ENCODE measurements around the gene COQ8B. TPM values are rescaled to one million over a fixed set of nuclear protein-coding genes. Genes with fewer than 3 reads are reported as not detected.

COQ8B gene
- total RNA-seq, 2 experiments from 2014 or later: 23.2 to 24.0 TPM

DNA sequence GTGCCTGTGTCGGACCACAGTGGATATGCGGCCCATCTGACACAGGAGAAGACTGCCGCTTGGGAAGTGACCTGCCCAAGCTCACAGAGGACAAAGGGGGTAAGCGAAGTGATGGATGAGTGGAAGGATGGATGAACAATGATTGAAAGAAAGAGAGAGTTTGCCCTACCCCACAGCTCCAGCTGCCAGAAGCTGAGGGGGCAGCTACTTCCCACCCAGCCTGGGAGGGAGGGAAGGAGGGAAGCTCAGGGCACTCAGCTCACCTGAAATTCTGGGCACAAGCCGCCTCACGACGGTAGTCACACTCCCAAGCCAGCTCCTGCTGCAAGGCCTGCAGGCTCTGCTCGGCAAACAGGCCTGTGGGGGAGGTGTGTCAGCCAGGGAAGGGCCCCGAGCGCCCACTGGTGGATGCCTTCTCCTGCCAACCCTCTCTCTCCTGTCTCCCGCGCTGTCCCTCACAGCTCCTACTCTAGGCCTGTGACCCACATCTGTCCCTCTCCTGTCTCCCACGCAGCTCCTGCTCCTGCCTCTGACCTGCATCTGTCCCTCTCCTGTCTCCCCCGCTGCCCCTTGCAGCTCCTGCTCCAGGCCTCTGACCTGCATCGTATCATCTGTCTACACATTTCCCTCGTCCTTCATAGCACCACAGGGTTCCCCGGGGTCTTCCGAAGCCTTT, 14.2 kb downstream of the COQ8B start:
- no peaks in the 10 kb centered on the region for H3K4me1 Mint-ChIP-seq (ENCODE audit: low read depth)
- intact Hi-C loops (cut with micrococcal nuclease): no loop called here
- H3K27ac Mint-ChIP-seq: no peak overlapping the region
- CTCF ChIA-PET: no interaction called here
- no peaks in the 10 kb centered on the region for H3K9me3 Mint-ChIP-seq
- no peaks in the 10 kb centered on the region for H3K27me3 Mint-ChIP-seq
- TF ChIP-seq CTCF (IDR thresholded peaks at IDR 0.05): no peak
- peaks cover 22% of the 10 kb centered on the region for H3K36me3 Mint-ChIP-seq (ENCODE audit: low read depth)
- DNase-seq (no peak), ATAC-seq (no peak)
- H3K4me3 Mint-ChIP-seq: no peak overlapping the region
- POLR2A ChIA-PET: interaction anchor here (0.7 to 2.4 kb wide), 2 partner anchors 11 to 41 kb away, joined by 3 to 9 read pairs; no protein-coding TSS in a partner anchor

GRCh38 chr19:40701758-40702157, 14.9 kb downstream of the COQ8B start:
- Mint-ChIP-seq H3K9me3 (no peaks in the 10 kb centered on the region), H3K27ac (no peak overlapping the region), H3K36me3 (ENCODE audit: low read depth) (peaks cover 18% of the 10 kb centered on the region), H3K27me3 (no peaks in the 10 kb centered on the region), H3K4me1 (ENCODE audit: low read depth) (no peaks in the 10 kb centered on the region), H3K4me3 (no peak overlapping the region)
- DNase-seq (no peak), ATAC-seq (no peak)
- intact Hi-C loops (cut with micrococcal nuclease): no loop called here
- ChIA-PET POLR2A (interaction anchor here (0.7 to 2.4 kb wide), 2 partner anchors 10 to 42 kb away, joined by 3 to 9 read pairs; no protein-coding TSS in a partner anchor), CTCF (no interaction called here)
- no peak for TF ChIP-seq CTCF (IDR thresholded peaks at IDR 0.05)

DNA sequence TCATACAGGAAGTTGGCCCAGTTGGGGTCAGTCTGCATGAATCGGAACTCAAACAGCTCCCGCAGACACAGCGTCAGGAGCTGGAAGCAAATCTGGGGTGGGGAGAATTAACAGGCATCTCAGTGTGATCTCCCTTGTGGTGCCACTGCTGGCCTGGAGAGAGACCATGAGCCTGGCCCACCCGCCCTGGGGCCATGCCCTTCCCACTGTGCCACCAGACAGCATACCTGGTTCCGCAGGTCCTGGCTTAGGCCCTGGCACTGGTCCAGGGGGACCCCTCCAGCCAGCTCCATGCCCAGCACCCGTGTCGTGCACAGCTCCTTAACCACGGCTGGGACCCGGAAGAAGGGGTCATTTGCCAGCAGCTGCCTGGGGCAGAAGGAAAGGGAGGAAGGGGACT, 16.6 kb downstream of the COQ8B start:
- ChIA-PET CTCF (interaction anchor here (0.6 to 0.8 kb wide), 2 partner anchors 38 to 50 kb away, joined by 3 read pairs; partner anchors contain the start of gene ACTMAP), POLR2A (interaction anchor here (1.0 kb wide), 1 partner anchor 9 kb away, joined by 5 read pairs; the partner anchor contains the start of gene NUMBL)
- Mint-ChIP-seq H3K4me3 (no peak overlapping the region), H3K27ac (no peak overlapping the region), H3K27me3 (no peaks in the 10 kb centered on the region), H3K4me1 (ENCODE audit: low read depth) (no peaks in the 10 kb centered on the region), H3K9me3 (no peaks in the 10 kb centered on the region), H3K36me3 (ENCODE audit: low read depth) (peaks cover 14% of the 10 kb centered on the region)
- TF ChIP-seq CTCF (IDR thresholded peaks at IDR 0.05): no peak
- ATAC-seq (no peak), DNase-seq (no peak)
- intact Hi-C loops (cut with micrococcal nuclease): no loop called here

- H3K27me3 Mint-ChIP-seq: no peaks in the 10 kb centered on the region
- POLR2A ChIA-PET: no interaction called here
- DNase-seq (no peak), ATAC-seq (no peak)
- H3K9me3 Mint-ChIP-seq: no peaks in the 10 kb centered on the region
- H3K4me3 Mint-ChIP-seq: no peak overlapping the region
- no peak for TF ChIP-seq CTCF (IDR thresholded peaks at IDR 0.05)
- no peak overlapping the region for H3K27ac Mint-ChIP-seq
- CTCF ChIA-PET: interaction anchor here (1.2 kb wide), 1 partner anchor 34 kb away, joined by 3 read pairs; no protein-coding TSS in a partner anchor
- peaks cover under 1% of the 10 kb centered on the region for H3K36me3 Mint-ChIP-seq (ENCODE audit: low read depth)
- intact Hi-C loops (cut with micrococcal nuclease): no loop called here
- peaks cover 2% of the 10 kb centered on the region for H3K4me1 Mint-ChIP-seq (ENCODE audit: low read depth)
Observed at GRCh38 chr19:40697007-40697406, 19.7 kb downstream of the COQ8B start.

DNA sequence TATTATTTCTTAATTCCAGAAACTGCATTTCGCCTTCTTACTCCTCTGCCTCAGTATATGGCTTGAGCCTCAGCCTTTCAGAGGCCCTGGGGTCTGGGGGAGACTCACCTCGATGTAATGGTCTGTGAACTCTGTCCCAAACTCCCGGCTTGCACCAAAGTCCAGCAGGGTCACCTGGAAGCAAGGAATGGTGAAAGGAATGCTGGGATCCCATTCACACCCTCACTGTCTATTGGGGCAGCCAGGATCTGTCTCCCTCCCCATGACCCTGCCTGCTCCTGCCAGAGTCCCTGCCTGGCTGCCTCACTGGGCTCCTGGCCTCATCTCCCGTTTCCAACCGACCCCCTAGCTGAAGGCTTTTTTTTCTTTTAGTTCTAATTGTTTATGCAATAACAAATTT, 20.8 kb downstream of the COQ8B start:
- ChIA-PET POLR2A (no interaction called here), CTCF (no interaction called here)
- no peak for TF ChIP-seq CTCF (IDR thresholded peaks at IDR 0.05)
- peaks cover 2% of the 10 kb centered on the region for H3K4me1 Mint-ChIP-seq (ENCODE audit: low read depth)
- no peak overlapping the region for H3K4me3 Mint-ChIP-seq
- DNase-seq (no peak), ATAC-seq (no peak)
- intact Hi-C loops (cut with micrococcal nuclease): no loop called here
- H3K9me3 Mint-ChIP-seq: no peaks in the 10 kb centered on the region
- H3K27me3 Mint-ChIP-seq: no peaks in the 10 kb centered on the region
- H3K27ac Mint-ChIP-seq: no peak overlapping the region
- no peaks in the 10 kb centered on the region for H3K36me3 Mint-ChIP-seq (ENCODE audit: low read depth)
